Kidney (tissue), 14 donors: ENCODE data around the gene DCUN1D5. TPM values are rescaled to one million over a fixed set of nuclear protein-coding genes. Genes with fewer than 3 reads are reported as not detected.

Experiments
- DNase-seq, 5 donors: peaks; one replicate each; pipeline ENCODE4 v3.0.0-alpha.2; 2013 to 2020
- FAIRE-seq: peaks from 2 replicates; lab custom pipeline; 2012; peaks lifted over from hg19 to GRCh38; lab: Jason Lieb, UNC
- H3K27ac ChIP-seq, 2 donors: one replicate each; pipeline ENCODE4 v1.7.0; 2013; ENCODE audit warnings: low read depth in 2 of 2, low read length in 2 of 2, inconsistent platforms in 1 of 2
- H3K27me3 ChIP-seq: one replicate; pipeline ENCODE4 v1.7.1; 2013; ENCODE audit warnings: low read length, inconsistent platforms; ENCODE audit not compliant: control insufficient read depth, insufficient read depth
- H3K36me3 ChIP-seq, 3 donors: one replicate each; pipeline versions ENCODE4 v1.7.0 to v1.7.1; 2013; ENCODE audit warnings: low read length in 3 of 3, control low read depth in 1 of 3, inconsistent platforms in 1 of 3; ENCODE audit not compliant: insufficient read depth in 3 of 3, control insufficient read depth in 2 of 3
- H3K4me1 ChIP-seq, 3 donors: one replicate each; pipeline versions ENCODE4 v1.7.0 to v1.7.1; 2013; ENCODE audit warnings: low read length in 3 of 3, inconsistent platforms in 1 of 3, low read depth in 1 of 3; ENCODE audit not compliant: control insufficient read depth in 2 of 3, insufficient read depth in 2 of 3
- H3K4me3 ChIP-seq, 3 donors: one replicate each; pipeline versions ENCODE4 v1.7.0 to v1.8.1; 2013; ENCODE audit warnings: low read length in 3 of 3, control low read depth in 1 of 3, inconsistent platforms in 1 of 3
- H3K9ac ChIP-seq, 3 donors: one replicate each; pipeline versions ENCODE4 v1.7.0 to v1.7.1; 2013; ENCODE audit warnings: low read length in 3 of 3, control low read depth in 1 of 3, inconsistent platforms in 1 of 3
- H3K9me3 ChIP-seq, 3 donors: one replicate each; pipeline versions ENCODE4 v1.7.0 to v1.7.1; 2013; ENCODE audit warnings: low read length in 3 of 3, control low read depth in 1 of 3, inconsistent platforms in 1 of 3; ENCODE audit not compliant: control insufficient read depth in 2 of 3, insufficient read depth in 1 of 3
- CTCF ChIP-seq: IDR thresholded peaks from 3 replicates; pipeline ENCODE4 v1.5.1; 2012; ENCODE audit warnings: mild to moderate bottlenecking, moderate library complexity, borderline replicate concordance; ENCODE audit not compliant: insufficient read depth; ENCODE audit errors: extremely low read depth
- intact Hi-C: fragments of 100-400 bp; cut with DNase I; formaldehyde crosslinking; loops from one replicate; pipeline ENCODE4 v1.11.1; 2022
- polyA plus RNA-seq: library from polyadenylated mRNA; stranded (reverse); fragments of 350-450 nt; fragmentation: Illumina TruSeq; extraction: RNeasy Lipid Tissue Mini Kit (QIAGEN cat#74804); gene quantifications from one replicate; pipeline ENCODE4 v1.2.3, GENCODE V29; 2014; ENCODE audit warnings: low read depth, low replicate concordance; ENCODE audit not compliant: insufficient read depth
- total RNA-seq: library from RNA; stranded (reverse); fragmentation: NEBNext Ultra II Directional; extraction: Animal tissue kit (Norgen Biotek cat#: 25700); gene quantifications from one replicate; pipeline ENCODE4 v1.2.1, GENCODE V29; 2021
- donor health status: control.
- donor health status: control.
- donor health status: control.
- donor health status: control.
- donor health status: control.
- donor health status: DM: yes; HTN: yes; CAD: no.
- donor health status: Normal renal cell carcinoma (clear cell type).

The DCUN1D5 gene
- total and polyA plus RNA-seq, 2 donors from 2014 or later, result 17.1 to 17.4 TPM

- H3K4me3 ChIP-seq, result no peak overlapping the region
- no peak overlapping the region for H3K27ac ChIP-seq
- intact Hi-C loops, result no loop called here
- no peaks in the 10 kb centered on the region for H3K27me3 ChIP-seq
- peaks cover 0 to 7% (median 0%) of the 10 kb centered on the region in 3 donors for H3K4me1 ChIP-seq
- peak in 2 of 5 donors; percentile 47 to 63 for DNase-seq
- FAIRE-seq, result peak; percentile 93
- H3K9me3 ChIP-seq, result no peaks in the 10 kb centered on the region
- H3K9ac ChIP-seq, result no peak overlapping the region
- no peaks in the 10 kb centered on the region for H3K36me3 ChIP-seq
- peak; percentile 69 for TF ChIP-seq CTCF
Observed at GRCh38 chr11:103055221-103055890, 36.6 kb downstream of the DCUN1D5 start.

GRCh38 chr11:103053997-103054396 is 38.0 kb downstream of the DCUN1D5 start:
- DNase-seq, result no peak
- H3K9ac ChIP-seq, result no peak overlapping the region
- TF ChIP-seq CTCF, result no peak
- H3K27me3 ChIP-seq, result no peaks in the 10 kb centered on the region
- no peak overlapping the region for H3K27ac ChIP-seq
- intact Hi-C loops, result no loop called here
- H3K4me1 ChIP-seq, result peaks cover 0 to 7% (median 0%) of the 10 kb centered on the region in 3 donors
- no peak overlapping the region for H3K4me3 ChIP-seq
- FAIRE-seq, result no peak
- H3K9me3 ChIP-seq, result no peaks in the 10 kb centered on the region
- no peaks in the 10 kb centered on the region for H3K36me3 ChIP-seq

- DNase-seq (no peak), FAIRE-seq (no peak)
- no peak overlapping the region for H3K27ac ChIP-seq
- H3K4me3 ChIP-seq, result no peak overlapping the region
- no peaks in the 10 kb centered on the region for H3K27me3 ChIP-seq
- TF ChIP-seq CTCF, result no peak
- no peaks in the 10 kb centered on the region for H3K36me3 ChIP-seq
- intact Hi-C loops, result no loop called here
- peaks cover 0 to 7% (median 0%) of the 10 kb centered on the region in 3 donors for H3K4me1 ChIP-seq
- H3K9me3 ChIP-seq, result no peaks in the 10 kb centered on the region
- no peak overlapping the region for H3K9ac ChIP-seq
Observed at GRCh38 chr11:103051981-103052380, 40.0 kb downstream of the DCUN1D5 start.
